SIG-M5 treated with dmso at 0.1 percent for 504 hours (cell line): ENCODE data around the gene RAB6B.

Source experiments
- DNase-seq: peaks from one replicate; lab custom pipeline; 2025; ENCODE audit not compliant: unreplicated experiment; lab: John Stamatoyannopoulos, UW

RAB6B gene

GRCh38 chr3:133838916-133839800 is 56.5 kb downstream of the RAB6B start:
- no peak for DNase-seq

DNA sequence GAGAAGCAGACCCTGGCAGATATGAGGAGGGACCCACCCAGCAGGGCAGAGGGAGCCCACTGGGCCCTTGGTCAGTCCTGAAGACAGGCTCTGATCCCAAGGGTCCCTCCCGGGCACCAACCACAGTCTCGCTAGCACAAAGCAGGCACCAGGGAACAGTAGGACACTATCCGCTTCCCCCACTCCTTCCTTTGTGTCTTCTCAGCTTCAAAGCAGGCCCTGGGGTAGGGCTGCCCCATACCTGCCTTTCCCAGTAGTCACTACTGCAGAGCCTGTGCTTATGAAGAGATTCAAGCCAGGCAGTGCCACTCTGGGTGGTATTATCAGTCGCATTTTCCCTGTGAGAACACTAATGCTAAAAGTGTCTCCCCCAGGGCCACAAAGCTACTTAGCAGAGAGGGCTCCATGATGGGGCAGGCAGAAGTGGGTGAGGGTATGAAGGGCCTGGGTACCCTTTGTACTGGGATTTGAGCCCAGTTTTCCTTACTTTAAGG is 57.3 kb downstream of the RAB6B start:
- no peak for DNase-seq

DNA sequence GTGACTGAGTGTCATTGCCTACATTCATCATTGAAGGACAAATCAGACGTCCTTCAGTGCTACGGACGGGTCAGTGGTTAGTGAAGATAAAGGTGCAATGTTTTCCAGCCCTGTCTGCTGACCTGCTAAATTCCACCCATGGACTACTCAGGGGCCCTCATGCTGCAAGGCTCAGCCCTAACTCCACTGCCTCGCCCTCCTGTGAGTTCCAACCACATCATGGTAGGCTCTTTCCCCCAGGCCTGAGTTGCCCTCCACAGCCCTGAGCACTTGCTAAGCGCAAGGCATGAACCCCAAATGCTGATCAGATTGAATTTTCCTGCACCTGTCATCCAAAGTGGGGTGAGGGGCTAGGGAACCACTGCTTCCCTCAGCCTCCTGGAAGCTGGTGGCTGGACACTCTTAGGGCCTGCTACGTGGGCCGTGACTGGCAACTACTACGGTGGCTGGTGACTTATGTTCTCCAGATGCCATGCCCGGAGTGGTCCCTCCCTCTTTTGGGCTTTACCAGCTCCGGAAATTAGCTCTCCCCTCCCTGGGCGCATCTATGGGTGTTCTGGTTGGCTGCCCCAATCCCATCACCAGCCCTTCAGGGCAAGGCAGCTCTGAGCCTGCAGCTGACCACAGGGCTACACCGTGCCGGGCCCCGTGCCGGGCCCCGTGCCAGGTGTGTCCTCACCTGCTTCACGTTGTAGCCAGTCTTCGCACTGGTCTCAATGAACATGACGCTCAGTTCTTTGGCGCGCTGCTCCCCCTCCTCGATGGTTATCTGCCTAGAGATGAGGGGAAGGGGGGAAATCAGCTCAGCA is 58.0 kb downstream of the RAB6B start:
- DNase-seq, result no peak

DNA sequence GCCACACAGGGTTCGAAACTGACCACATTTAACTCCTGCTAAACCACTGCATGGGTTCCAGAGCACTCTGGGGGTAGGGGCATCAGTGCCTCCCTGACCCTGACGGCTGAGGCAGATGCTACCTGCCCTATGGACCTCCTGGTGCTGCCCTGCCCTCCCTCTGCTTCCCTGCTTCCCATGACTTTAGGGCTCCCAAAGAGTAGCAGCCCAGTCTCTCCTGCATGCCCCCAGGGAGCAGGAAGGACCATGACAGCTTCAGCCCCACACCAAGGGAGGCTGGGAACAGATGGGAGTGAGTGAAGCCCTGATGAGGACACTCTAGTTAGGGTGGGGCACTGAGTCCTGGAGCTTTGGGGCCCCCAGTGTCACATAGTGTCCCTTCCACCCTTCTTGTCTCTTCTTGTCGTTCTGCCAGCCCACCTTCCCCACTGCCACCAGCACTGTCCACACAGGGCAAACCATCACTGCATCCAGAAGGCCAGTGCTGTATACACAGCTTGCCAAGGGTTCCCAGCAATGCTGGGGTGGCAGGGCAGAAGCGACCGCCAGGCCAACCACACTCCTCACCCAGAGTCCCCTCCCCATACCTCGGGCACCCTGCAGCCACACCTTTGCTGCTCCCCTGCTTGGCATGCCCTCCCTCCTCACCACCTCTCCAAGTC is 59.1 kb downstream of the RAB6B start:
- DNase-seq, result no peak

DNA sequence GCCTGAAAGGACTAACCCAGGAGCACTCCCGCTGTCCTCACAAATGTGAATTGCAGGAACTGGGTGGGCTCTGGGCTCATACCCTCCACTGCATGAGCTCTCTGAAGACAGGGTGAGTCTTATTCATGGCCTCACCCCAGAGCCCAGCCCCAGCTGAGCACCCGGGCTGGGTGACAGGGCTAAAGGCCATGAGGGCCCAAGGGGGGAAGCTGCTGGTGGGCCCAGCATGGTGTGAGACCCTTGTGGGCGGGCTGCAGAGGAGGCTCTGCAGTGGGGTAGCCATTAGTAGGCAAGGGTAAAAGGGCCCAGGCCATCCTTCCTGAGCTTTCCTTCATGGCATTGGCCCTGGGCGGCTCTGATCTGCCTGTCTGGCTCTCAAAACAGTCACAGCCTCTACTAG is 59.7 kb downstream of the RAB6B start:
- no peak for DNase-seq

DNA sequence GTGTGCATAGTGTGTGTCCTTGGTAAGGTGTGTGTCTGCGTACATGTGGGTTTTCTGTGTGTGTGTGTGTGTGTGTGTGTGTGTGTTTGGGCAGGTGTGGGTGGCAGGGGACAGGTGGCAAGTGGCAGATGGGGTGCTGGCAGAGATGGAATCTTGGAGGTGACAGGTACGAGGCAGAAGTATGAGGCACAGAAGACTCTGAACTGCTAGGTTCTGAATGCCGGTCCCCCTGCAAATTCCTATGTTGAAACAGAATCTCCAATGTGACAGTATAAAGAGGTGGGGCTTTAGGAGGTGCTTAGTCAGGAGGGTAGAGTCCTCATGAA is 60.3 kb downstream of the RAB6B start:
- DNase-seq, result no peak

- DNase-seq, result no peak
These were observed 60.9 kb downstream of the RAB6B start for GRCh38 chr3:133834621-133835417.

- no peak for DNase-seq
These were observed 61.6 kb downstream of the RAB6B start for GRCh38 chr3:133833880-133834620.

DNA sequence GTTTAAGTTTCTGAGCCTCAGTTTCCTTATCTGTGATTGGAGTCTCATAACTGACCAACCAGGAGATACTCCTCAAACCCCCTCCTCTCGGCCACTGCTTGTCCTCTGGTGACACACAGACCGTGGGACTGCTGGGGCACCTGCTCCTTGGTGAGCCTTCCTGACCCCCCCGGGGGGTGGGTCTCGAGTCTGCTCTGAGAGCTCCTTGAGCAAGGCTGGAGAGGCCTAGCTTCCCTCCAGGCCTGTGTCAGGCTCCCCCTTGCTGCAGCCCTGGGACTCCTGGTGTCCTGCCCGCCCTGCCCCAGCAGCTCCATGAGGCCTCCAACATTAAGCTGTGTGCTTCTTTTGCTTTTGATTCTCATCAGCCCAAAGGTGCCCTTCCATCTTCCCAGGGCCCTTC is 62.4 kb downstream of the RAB6B start:
- no peak for DNase-seq

DNA sequence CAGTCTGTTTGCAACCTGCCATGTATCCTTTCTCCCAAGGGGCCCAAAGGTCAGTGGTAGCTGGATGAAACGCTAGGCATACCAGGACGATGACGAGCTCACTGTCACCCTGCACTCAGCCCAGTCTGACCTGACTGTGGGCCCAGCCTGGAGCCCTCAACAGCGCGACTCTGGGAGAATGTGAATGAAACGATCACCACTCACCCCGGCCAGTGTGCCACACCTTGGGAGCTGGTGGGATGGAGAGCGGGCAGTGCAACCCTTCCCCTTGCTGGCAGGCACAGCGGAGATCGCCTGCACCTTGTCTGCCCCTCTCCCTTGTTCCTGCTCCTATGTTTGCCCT is 62.9 kb downstream of the RAB6B start:
- DNase-seq, result no peak

DNA sequence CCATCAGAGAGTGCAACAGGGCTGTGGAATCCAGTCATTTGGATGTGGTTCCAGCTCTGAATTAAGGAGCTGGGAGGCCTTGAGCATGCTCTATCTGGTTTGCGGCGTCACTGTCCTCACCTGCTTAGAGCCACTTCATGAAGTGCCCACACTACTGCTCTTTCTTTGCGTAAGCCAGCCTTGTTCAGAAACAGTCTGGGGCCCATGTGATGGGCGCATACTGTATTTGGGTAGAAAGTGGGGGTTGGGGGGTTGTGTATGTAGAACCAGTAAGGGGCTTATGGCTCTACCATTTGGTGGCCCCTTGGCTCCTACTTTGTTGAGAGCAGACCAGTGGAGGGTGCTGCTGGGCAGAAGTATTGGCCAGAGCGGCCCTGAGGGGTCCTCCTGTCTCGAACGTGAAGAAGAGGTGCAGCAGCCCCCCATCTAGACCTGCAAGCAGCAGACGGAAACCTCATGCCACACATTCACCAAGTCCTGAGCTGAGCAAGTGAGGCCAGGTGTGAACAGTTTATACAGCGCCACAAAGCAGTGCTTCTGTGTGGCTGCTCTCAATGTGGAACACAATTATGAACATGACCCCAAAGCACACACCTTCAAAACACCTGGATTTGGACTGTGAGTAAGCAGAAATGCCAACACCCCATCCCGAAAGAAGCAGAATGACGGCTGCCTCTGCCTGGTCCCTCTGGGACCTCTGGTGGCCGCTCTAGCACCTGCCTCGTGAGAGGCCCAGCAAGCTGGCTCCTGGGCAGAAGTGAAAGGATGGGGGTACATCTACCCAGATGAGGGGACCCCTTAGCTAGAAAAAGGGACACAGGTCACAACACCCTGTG is 63.5 kb downstream of the RAB6B start:
- no peak for DNase-seq

- no peak for DNase-seq
These were observed 65.6 kb downstream of the RAB6B start for GRCh38 chr3:133830071-133830470.

- DNase-seq, result no peak
These were observed 66.4 kb downstream of the RAB6B start for GRCh38 chr3:133829310-133829707.

- no peak for DNase-seq
These were observed 66.9 kb downstream of the RAB6B start for GRCh38 chr3:133828576-133829309.

DNA sequence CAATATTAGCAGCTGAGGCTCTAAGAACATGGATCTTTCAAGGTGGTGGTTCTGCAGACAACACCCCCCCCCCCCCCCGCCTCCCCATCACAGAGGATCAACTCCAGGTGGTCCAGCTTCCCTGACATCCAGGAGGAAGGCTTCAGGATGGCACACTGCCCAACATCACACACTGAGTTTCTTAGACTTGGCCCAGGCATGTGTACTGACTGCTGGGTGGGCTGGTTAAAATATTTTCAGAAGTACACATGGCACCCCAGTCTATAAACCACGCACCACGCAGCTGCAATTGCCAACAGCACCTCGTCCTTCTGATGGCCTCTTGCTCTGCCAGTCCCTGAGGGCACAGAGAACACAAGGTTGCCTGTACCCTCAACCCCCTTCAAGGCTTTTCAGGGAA is 68.0 kb downstream of the RAB6B start:
- DNase-seq, result no peak

GRCh38 chr3:133827136-133827535 is 68.5 kb downstream of the RAB6B start:
- no peak for DNase-seq

- DNase-seq, result no peak
These were observed 69.5 kb downstream of the RAB6B start for GRCh38 chr3:133825969-133826727.

GRCh38 chr3:133824961-133825485 is 70.7 kb downstream of the RAB6B start:
- no peak for DNase-seq
